ENCODE measurements around the gene GNPNAT1.

Gene GNPNAT1

DNA sequence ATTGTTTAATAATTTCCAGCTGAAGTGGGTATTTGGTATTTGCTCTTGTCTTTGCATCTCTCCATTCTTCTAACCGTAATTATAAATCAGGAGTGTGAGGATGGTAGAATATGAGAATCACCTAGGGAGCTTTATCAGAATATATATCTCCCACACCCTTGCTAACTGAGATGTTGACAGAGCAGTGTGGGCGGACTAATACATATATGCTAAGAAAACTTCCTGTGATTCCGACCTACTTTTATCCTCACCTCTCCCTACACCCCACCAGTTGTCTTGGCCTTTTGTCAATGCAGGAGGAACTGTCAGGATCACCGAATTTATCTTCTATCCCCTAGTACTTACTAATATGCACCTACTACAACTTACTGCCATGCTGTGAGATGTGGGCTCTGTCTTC lies 14.7 kb upstream of the GNPNAT1 start:
- TF ChIP-seq, protein P1, sequence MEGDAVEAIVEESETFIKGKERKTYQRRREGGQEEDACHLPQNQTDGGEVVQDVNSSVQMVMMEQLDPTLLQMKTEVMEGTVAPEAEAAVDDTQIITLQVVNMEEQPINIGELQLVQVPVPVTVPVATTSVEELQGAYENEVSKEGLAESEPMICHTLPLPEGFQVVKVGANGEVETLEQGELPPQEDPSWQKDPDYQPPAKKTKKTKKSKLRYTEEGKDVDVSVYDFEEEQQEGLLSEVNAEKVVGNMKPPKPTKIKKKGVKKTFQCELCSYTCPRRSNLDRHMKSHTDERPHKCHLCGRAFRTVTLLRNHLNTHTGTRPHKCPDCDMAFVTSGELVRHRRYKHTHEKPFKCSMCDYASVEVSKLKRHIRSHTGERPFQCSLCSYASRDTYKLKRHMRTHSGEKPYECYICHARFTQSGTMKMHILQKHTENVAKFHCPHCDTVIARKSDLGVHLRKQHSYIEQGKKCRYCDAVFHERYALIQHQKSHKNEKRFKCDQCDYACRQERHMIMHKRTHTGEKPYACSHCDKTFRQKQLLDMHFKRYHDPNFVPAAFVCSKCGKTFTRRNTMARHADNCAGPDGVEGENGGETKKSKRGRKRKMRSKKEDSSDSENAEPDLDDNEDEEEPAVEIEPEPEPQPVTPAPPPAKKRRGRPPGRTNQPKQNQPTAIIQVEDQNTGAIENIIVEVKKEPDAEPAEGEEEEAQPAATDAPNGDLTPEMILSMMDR (IDR thresholded peaks at IDR 0.05; ENCODE audit: low read depth, low read length, missing control alignments) = no peak
- DNase-seq (ENCODE audit: low read depth) = no peak
- H3K4me3 ChIP-seq (ENCODE audit: low read depth, low read length) = no peak overlapping the region

DNA sequence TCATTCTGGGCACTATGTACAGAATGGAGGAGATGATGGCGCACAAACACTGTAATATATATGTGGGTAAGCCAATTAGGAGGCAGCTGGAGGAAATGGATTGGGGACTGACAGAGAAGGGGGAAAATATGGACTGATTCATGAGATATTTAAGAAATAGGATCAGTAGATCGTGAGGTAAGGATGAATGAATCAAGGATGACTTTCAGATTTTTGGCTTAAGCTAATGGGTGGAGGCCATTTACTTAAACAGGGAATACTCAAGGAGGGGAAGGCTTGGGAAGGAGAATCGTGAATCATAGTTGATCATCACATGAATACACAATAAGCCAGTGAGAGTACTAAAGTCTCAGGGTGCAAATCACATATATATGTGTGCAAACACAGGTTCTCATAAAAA lies 11.2 kb upstream of the GNPNAT1 start:
- TF ChIP-seq, protein P1 (IDR thresholded peaks at IDR 0.05; ENCODE audit: low read depth, low read length, missing control alignments) = no peak

DNA sequence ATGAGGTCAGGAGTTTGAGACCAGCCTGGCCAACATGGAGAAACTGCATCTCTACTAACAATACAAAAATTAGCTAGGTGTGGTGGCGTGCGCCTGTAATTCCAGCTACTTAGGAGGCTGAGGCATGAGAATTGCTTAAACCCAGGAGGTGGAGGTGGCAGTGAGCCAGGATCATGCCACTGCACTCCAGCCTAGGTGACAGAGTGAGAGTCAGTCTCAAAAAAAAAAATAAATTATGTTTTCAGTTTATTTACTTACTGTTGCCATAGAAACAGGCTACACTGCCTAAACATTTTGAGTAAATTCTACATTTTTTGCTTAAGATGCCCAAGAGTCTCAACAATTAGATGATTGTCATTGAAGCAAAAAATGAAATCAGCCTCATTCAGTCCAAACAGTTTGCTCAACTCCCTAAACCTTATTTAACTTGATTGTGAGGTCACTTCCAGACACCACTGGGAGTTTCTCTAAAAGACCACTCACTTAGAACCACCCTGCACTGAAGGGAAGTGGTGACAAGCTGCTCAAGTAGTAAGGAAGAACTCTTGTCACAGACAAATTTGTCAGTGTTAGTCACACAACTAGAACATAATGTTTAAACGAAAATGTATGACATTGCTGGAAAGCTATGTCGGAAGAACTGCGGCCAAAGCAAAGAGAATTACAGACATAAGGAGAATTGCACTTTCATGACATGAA lies 9.8 kb upstream of the GNPNAT1 start:
- TF ChIP-seq, protein P1 (IDR thresholded peaks at IDR 0.05; ENCODE audit: low read depth, low read length, missing control alignments) = no peak
- DNase-seq (ENCODE audit: low read depth) = no peak
- no peak overlapping the region for H3K4me3 ChIP-seq (ENCODE audit: low read depth, low read length)

More for the DNA sequence above, 11.2 kb upstream of the GNPNAT1 start:
- DNase-seq (ENCODE audit: low read depth) = no peak
- H3K4me3 ChIP-seq (ENCODE audit: low read depth, low read length) = no peak overlapping the region

DNA sequence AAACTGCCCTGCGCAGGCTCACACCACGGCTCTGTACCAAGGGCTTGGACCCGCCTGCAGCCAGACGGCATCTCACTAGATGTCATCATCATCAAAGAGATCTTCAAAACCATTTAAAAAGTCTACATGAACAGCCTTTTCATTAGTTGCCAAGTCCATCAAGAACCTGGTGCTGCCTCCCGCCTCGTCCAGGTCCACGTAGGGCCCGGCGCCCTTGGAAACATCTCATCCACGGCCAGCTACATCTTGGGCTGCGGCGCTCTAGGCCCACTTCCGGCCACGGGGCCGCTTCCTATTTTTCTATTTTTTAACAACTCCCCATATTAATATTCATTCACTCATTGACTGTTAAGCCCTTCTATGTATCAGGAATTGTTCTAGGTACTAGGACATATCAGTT lies 7.4 kb upstream of the GNPNAT1 start:
- TF ChIP-seq, protein P1 (IDR thresholded peaks at IDR 0.05; ENCODE audit: low read depth, low read length, missing control alignments) = no peak
- no peak for DNase-seq (ENCODE audit: low read depth)
- no peak overlapping the region for H3K4me3 ChIP-seq (ENCODE audit: low read depth, low read length)

DNA sequence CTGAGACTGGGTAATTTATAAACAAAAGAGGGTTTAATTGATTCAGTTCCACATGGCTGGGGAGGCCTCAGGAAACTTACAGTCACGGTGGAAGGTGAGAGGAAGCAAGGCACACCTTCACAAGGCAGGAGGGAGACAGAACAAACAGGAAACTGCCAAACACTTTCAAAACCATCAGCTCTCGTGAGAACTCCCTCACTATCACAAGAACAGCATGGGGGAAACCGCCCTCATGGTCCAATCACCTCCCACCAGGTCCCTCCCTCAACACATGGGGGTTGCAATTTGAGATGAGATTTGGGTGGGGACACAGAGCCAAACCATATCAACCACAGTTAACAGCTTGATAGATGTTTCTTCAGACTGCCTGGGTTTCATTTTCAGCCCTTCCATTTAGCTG lies 6.2 kb upstream of the GNPNAT1 start:
- no peak for DNase-seq (ENCODE audit: low read depth)
- TF ChIP-seq, protein P1 (IDR thresholded peaks at IDR 0.05; ENCODE audit: low read depth, low read length, missing control alignments) = no peak
- no peak overlapping the region for H3K4me3 ChIP-seq (ENCODE audit: low read depth, low read length)

DNA sequence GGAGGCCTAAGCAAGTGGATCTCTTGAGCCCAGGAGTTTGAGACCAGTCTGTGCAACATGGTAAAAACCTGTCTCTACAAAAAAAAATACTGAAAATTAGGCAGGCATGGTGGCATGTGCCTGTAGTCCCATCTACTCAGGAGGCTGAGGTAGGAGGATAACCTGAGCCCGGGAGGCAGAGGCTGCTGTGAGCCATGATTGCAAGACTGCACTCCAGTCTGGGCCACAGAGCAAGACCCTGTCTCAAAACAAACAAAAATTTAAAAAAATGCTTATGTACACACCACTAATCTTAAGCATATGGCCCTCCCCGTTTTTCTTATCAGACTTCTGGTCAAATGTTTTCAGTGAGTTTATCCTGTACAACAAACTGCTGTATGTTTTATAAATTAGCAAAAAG lies 1.7 kb upstream of the GNPNAT1 start:
- H3K4me3 ChIP-seq (ENCODE audit: low read depth, low read length) = no peak overlapping the region
- no peak for DNase-seq (ENCODE audit: low read depth)
- TF ChIP-seq, protein P1 (IDR thresholded peaks at IDR 0.05; ENCODE audit: low read depth, low read length, missing control alignments) = no peak

DNA sequence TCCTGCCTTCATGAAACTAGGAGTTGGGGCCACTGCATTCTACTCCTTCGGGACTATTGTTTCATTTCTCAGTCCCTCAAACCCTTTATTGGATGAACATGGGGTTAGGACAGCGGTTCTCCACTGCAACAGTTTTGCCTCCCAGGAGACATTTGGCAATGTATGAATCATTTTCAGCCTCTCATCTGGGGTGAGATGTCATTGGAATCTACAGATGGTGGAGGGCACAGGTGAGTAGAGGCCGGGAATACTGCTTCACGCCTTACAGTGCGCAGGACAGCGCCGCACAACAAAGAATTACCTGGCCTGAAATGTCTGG lies 649 bp upstream of the GNPNAT1 start:
- H3K4me3 ChIP-seq (ENCODE audit: low read depth, low read length) = no peak overlapping the region; the same call in 1 of the 2 replicates
- TF ChIP-seq, protein P1 (IDR thresholded peaks at IDR 0.05; ENCODE audit: low read depth, low read length, missing control alignments) = no peak
- DNase-seq (ENCODE audit: low read depth) = no peak

All from GM12864 (cell line).